Forelimb muscle (tissue), 1 donor: ENCODE results near the gene PIK3R4. TPM values are rescaled to one million over a fixed set of nuclear protein-coding genes. Genes with fewer than 3 reads are reported as not detected.

Experiments
- DNase-seq: peaks from one replicate; pipeline ENCODE4 v3.0.0-alpha.2; 2013; ENCODE audit warnings: low read depth
- polyA plus RNA-seq: library from polyadenylated mRNA; unstranded; fragments of 120-200 nt; gene quantifications from one replicate; pipeline ENCODE4 v1.2.1, GENCODE V29; 2013; ENCODE audit not compliant: insufficient read length

Gene PIK3R4
- polyA plus RNA-seq, 1 donor = 23.5 TPM

- no peak for DNase-seq
Observed at GRCh38 chr3:130688697-130689470, 57.7 kb downstream of the PIK3R4 start.

- DNase-seq = no peak
Observed at GRCh38 chr3:130688015-130688688, 58.5 kb downstream of the PIK3R4 start.

DNA sequence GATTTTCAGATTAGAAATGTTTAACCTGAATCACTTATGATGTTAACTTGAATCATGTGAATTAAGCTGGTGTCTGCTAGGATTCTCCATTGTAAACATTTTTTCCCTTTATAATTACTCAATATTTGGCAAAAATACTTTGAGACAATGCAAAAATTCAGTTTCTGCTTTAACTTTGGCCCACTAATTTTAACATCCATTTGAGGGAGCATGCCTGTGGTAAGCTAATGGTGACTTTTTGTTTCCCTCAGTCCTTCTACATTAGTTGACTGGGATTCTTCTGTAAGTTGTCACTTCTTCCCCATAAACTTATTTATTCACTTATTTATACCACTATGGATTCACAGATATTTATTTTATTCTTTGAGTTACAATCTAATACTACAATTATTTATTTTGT, 59.3 kb downstream of the PIK3R4 start:
- DNase-seq = no peak

GRCh38 chr3:130686833-130687232, 59.8 kb downstream of the PIK3R4 start:
- no peak for DNase-seq

- no peak for DNase-seq
Observed at GRCh38 chr3:130682131-130682530, 64.5 kb downstream of the PIK3R4 start.

DNA sequence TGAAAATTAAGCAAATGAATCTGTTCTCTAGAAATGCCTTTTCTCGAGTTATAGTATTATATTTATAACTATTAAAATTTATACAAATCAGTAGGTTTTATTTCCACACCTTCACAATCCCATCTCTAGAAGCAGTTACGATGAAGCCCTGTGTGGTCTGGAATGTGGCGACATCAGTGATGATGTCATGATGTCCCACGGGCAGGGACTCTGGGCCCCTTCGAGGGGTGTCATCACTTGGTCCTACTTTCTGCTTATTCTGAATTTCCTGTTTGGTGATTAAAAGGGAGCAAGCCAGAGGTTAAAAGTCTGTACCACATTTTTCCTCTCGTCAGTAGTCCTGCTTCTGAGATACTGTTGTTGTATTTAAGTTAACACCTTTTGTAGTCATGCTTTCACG, 67.4 kb downstream of the PIK3R4 start:
- DNase-seq = no peak

DNA sequence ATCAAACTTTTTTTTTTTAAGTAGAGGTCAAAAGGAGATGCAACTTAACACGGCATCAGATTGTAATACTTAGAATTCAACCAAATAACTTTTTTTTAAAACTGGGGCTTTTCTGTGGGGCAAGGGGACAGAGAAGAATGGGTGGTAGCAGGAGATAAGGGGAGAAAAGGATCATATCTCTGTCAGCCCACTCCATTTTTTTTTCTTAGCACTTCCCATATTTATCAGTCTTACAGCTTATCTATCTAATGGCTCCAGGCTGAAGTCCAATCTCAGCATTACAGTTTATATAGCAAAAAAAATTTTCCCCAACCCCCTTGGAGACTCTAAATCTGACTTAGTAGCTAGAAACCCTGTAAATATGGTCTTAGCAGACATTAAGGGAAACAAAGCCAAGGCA, 69.3 kb downstream of the PIK3R4 start:
- no peak for DNase-seq

- no peak for DNase-seq
Observed at GRCh38 chr3:130671545-130672312, 74.9 kb downstream of the PIK3R4 start.

DNA sequence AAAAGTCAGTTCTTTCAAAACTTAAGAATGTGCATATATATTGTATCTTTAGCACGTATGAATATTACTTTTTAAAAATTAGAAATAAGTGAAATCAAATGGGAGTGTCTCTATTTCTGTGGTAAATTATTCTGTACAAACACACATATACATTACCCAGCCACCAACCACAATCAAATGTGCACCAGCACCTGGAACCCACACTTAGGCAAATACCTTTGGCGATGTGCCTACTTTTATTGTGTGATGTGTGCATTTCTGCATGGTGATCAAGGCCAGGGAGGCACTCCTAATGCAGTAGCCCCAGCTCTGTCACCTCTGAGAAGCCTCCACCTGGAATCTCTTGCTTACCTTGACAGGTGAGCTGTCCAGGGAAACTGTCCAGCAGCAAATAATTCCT, 76.9 kb downstream of the PIK3R4 start:
- no peak for DNase-seq

- no peak for DNase-seq
Observed at GRCh38 chr3:130663092-130663491, 83.5 kb downstream of the PIK3R4 start.

- DNase-seq = peak; percentile 72
Observed at GRCh38 chr3:130662501-130662996, 84.1 kb downstream of the PIK3R4 start.

- DNase-seq = no peak
Observed at GRCh38 chr3:130661140-130661891, 85.3 kb downstream of the PIK3R4 start.

GRCh38 chr3:130659911-130660310, 86.7 kb downstream of the PIK3R4 start:
- DNase-seq = peak; percentile 73

DNA sequence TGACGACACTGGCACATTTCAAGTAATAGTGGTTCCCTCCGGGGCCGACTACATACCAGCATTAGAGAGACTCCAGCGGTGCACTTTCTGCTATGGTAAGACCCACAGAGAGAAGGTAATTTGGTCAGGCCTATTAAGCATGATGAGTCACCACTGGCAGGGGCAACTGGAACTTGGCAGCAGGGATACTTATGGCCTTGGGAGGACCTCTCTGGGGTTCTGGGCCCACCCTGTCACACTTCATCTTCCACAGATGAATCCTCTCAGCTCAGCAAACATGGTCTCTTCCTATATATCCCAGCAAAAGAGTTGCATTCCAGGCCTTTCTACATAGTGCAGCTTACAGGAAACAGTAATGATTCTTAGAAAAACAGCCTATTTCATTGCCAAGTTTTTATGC, 88.0 kb downstream of the PIK3R4 start:
- DNase-seq = no peak

DNA sequence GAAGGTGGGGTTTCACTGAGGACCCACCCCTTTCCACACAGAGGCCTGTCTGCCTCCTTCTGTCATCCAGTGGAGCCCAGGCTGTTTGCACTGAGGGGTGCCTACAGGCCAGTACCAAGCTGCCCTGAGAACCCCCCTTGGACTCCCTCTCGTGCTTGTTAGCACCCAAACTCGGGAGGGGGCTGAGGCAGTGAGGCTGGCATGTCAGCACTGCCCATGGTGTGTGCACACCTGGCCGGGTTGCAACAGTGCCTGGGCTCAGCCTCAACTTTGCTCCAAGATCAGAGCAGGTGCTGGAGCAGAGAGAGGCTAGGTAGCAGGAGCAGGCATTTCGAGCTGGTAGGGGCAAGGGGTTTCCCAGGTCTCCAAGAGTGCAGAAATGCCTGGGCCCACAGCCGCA, 90.0 kb downstream of the PIK3R4 start:
- DNase-seq = no peak

- no peak for DNase-seq
Observed at GRCh38 chr3:130654921-130655320, 91.7 kb downstream of the PIK3R4 start.

DNA sequence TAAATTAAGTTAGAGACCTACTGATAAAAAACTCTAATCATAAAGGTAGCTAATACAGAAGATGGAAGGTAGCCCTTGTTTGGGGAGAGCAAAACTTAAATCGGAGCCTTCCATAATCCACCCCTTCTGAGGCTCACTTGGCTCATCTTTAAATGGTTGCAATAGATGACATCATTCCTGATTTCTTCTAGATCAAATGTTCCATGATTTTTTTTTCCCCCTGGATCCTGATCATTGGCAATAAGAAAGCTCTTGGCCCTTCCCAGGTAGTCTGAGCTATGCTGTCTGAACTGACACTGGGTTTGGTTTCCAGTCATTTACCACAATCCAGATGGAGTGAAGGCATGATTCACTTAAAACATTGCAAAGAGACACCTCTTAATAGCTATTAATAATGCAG, 92.5 kb downstream of the PIK3R4 start:
- no peak for DNase-seq

- no peak for DNase-seq
Observed at GRCh38 chr3:130649061-130649654, 97.5 kb downstream of the PIK3R4 start.

DNA sequence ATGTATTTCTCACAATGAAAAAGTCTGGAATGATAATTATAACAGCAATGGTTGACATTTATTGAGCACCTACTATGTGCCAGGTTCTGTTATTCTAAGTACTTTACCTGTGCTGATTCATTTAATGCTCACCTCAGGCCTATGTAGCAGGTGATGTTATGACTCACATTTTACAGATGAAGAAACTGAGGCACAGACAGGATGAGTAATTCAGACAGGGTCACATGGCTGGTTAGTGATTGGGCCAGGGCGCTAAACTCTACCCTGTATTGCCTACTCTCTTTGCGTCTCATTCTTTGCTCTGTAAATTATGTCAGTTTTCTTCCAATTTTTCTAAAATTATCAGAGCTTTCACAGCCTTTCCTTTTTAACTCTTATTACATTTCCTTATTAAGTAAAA, 98.3 kb downstream of the PIK3R4 start:
- no peak for DNase-seq

GRCh38 chr3:130645261-130645660, 101.4 kb downstream of the PIK3R4 start:
- no peak for DNase-seq

GRCh38 chr3:130644628-130645253, 101.9 kb downstream of the PIK3R4 start:
- DNase-seq = no peak
